Thyroid gland (tissue), 4 donors: ENCODE measurements around the gene FAM149B1. TPM values are rescaled to one million over a fixed set of nuclear protein-coding genes. Genes with fewer than 3 reads are reported as not detected.

Experiments
- DNase-seq, 2 donors: peaks; one replicate each; pipeline ENCODE4 v3.0.0-alpha.2; 2019
- H3K27ac ChIP-seq, 3 donors: fragments of 200-600 bp; sonication (generic); 1 replicate in 2 of 3; 2 replicates in 1 of 3; pipeline ENCODE4 v1.5.1; 2016 to 2019; ENCODE audit warnings: mild to moderate bottlenecking in 1 of 3, moderate library complexity in 1 of 3
- H3K27me3 ChIP-seq: fragments of 200-600 bp; sonication (generic); one replicate; pipeline ENCODE4 v1.5.1; 2019
- H3K36me3 ChIP-seq, 2 donors: fragments of 200-600 bp; sonication (generic); one replicate each; pipeline ENCODE4 v1.5.1; 2016 to 2019
- H3K4me1 ChIP-seq, 2 donors: fragments of 200-600 bp; sonication (generic); one replicate each; pipeline ENCODE4 v1.5.1; 2017 to 2019
- H3K4me3 ChIP-seq, 3 donors: fragments of 200-600 bp; sonication (generic); replicated peaks in 1 of 3; 1 replicate in 2 of 3; 2 replicates in 1 of 3; pipeline ENCODE4 v1.5.1; 2016; ENCODE audit warnings: mild to moderate bottlenecking in 1 of 3
- H3K9me3 ChIP-seq: fragments of 200-600 bp; sonication (generic); one replicate; pipeline ENCODE4 v1.5.1; 2017
- POLR2A ChIP-seq, 2 donors: fragments of 450-650 bp; IDR thresholded peaks; one replicate each; pipeline ENCODE4 v1.6.1; 2017; ENCODE audit warnings: antibody characterized with exemption in 2 of 2, mild to moderate bottlenecking in 2 of 2, moderate library complexity in 1 of 2
- WGBS, 2 donors: methylation state at CpG; one replicate each; pipeline ENCODE4 v1.1.5; 2017; 5-methylcytosine and 5-hydroxymethylcytosine counted together
- intact Hi-C: fragments of 100-400 bp; cut with DNase I; formaldehyde crosslinking; loops from one replicate; pipeline ENCODE4 v1.15.1; 2023
- total RNA-seq, 4 donors: library from RNA; depleted of rRNA; stranded (reverse); fragments of >200 nt; gene quantifications; one replicate each; pipeline ENCODE4 v1.2.3, GENCODE V29; 2016
- TF ChIP-seq, protein P1 (sequence below), 6 experiments: fragments of 200-600 bp in 3 of 6; fragments of 450-650 bp in 3 of 6; sonication (generic) in 3 of 6; IDR thresholded peaks; one replicate each; pipeline ENCODE4 v1.5.1; 2016 to 2019; ENCODE audit warnings: antibody characterized with exemption in 6 of 6, mild to moderate bottlenecking in 2 of 6, inconsistent platforms in 1 of 6, moderate library complexity in 1 of 6

The FAM149B1 gene
- total RNA-seq, 4 donors from 2014 or later, result 20.2 to 21.4 (median 20.9) TPM

DNA sequence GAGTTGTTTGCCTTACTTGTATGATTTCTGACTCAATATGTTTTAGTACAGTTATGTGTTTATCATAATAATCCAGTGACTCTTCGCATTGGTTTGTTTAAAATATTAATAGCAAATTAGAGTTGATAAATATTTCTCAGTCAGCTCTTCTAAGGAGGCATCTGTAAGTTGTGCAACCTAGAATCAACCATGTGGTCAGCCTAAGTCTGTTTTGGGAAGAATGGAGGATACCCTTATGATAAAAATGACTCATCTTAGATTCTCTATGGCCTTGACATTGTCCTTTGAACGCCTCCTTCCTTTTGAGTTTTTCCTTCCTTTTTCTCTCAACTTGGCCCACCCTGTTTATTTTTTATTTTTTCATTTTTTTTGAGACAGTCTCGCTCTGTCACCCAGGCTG, 60.3 kb downstream of the FAM149B1 start:
- intact Hi-C loops, result no loop called here
- TF ChIP-seq POLR2A (IDR thresholded peaks at IDR 0.05), result no peak
- TF ChIP-seq, protein P1, sequence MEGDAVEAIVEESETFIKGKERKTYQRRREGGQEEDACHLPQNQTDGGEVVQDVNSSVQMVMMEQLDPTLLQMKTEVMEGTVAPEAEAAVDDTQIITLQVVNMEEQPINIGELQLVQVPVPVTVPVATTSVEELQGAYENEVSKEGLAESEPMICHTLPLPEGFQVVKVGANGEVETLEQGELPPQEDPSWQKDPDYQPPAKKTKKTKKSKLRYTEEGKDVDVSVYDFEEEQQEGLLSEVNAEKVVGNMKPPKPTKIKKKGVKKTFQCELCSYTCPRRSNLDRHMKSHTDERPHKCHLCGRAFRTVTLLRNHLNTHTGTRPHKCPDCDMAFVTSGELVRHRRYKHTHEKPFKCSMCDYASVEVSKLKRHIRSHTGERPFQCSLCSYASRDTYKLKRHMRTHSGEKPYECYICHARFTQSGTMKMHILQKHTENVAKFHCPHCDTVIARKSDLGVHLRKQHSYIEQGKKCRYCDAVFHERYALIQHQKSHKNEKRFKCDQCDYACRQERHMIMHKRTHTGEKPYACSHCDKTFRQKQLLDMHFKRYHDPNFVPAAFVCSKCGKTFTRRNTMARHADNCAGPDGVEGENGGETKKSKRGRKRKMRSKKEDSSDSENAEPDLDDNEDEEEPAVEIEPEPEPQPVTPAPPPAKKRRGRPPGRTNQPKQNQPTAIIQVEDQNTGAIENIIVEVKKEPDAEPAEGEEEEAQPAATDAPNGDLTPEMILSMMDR (IDR thresholded peaks at IDR 0.05), result no peak
- Histone ChIP-seq H3K27me3 (no peaks in the 10 kb centered on the region), H3K4me3 (no peak overlapping the region), H3K4me1 (no peaks in the 10 kb centered on the region), H3K9me3 (no peaks in the 10 kb centered on the region), H3K36me3 (peaks cover 3 to 9% of the 10 kb centered on the region in 2 donors), H3K27ac (no peak overlapping the region)
- DNase-seq, result no peak
- 93 to 97% methylated on average over 3 of the region's 3 CpGs for WGBS, 2 donors

- 86 to 91% methylated on average over 6 of the region's 6 CpGs for WGBS, 2 donors
- H3K36me3 ChIP-seq, result peaks cover 5 to 13% of the 10 kb centered on the region in 2 donors
Measured at GRCh38 chr10:73229567-73229966, 61.6 kb downstream of the FAM149B1 start.

GRCh38 chr10:73232887-73233286, 65.0 kb downstream of the FAM149B1 start:
- TF ChIP-seq, protein P1 (IDR thresholded peaks at IDR 0.05), result no peak
- TF ChIP-seq POLR2A (IDR thresholded peaks at IDR 0.05), result no peak
- DNase-seq, result no peak
- H3K4me1 ChIP-seq, result no peaks in the 10 kb centered on the region
- intact Hi-C loops, result no loop called here
- H3K27ac ChIP-seq, result no peak overlapping the region
- peaks cover 17 to 22% of the 10 kb centered on the region in 2 donors for H3K36me3 ChIP-seq
- 90 to 92% methylated on average over 8 of the region's 8 CpGs for WGBS, 2 donors
- no peak overlapping the region for H3K4me3 ChIP-seq
- H3K9me3 ChIP-seq, result no peaks in the 10 kb centered on the region
- no peaks in the 10 kb centered on the region for H3K27me3 ChIP-seq

More at GRCh38 chr10:73229567-73229966, 61.6 kb downstream of the FAM149B1 start:
- H3K4me3 ChIP-seq, result no peak overlapping the region
- H3K27me3 ChIP-seq, result no peaks in the 10 kb centered on the region
- H3K27ac ChIP-seq, result no peak overlapping the region
- H3K9me3 ChIP-seq, result no peaks in the 10 kb centered on the region
- intact Hi-C loops, result no loop called here
- H3K4me1 ChIP-seq, result no peaks in the 10 kb centered on the region
- no peak for DNase-seq
- TF ChIP-seq POLR2A (IDR thresholded peaks at IDR 0.05), result no peak
- TF ChIP-seq, protein P1 (IDR thresholded peaks at IDR 0.05), result no peak

GRCh38 chr10:73233883-73234282, 66.0 kb downstream of the FAM149B1 start:
- Histone ChIP-seq H3K27ac (no peak overlapping the region), H3K36me3 (peaks cover 17 to 22% of the 10 kb centered on the region in 2 donors), H3K9me3 (no peaks in the 10 kb centered on the region), H3K27me3 (no peaks in the 10 kb centered on the region), H3K4me3 (no peak overlapping the region), H3K4me1 (no peaks in the 10 kb centered on the region)
- 89 to 96% methylated on average over 2 of the region's 2 CpGs for WGBS, 2 donors
- intact Hi-C loops, result no loop called here
- TF ChIP-seq POLR2A (IDR thresholded peaks at IDR 0.05), result no peak
- TF ChIP-seq, protein P1 (IDR thresholded peaks at IDR 0.05), result no peak
- no peak for DNase-seq

GRCh38 chr10:73234695-73235094, 66.8 kb downstream of the FAM149B1 start:
- no peak for DNase-seq
- no peaks in the 10 kb centered on the region for H3K9me3 ChIP-seq
- intact Hi-C loops, result no loop called here
- H3K27me3 ChIP-seq, result no peaks in the 10 kb centered on the region
- no peak overlapping the region for H3K4me3 ChIP-seq
- H3K4me1 ChIP-seq, result no peaks in the 10 kb centered on the region
- TF ChIP-seq POLR2A (IDR thresholded peaks at IDR 0.05), result no peak
- TF ChIP-seq, protein P1 (IDR thresholded peaks at IDR 0.05), result no peak
- no peak overlapping the region for H3K27ac ChIP-seq
- peaks cover 17 to 18% of the 10 kb centered on the region in 2 donors for H3K36me3 ChIP-seq
- WGBS, 2 donors, result 91 to 95% methylated on average over 7 of the region's 7 CpGs
